GOT3 (cell line): ENCODE results near the gene SPACA9.

Source experiments
- DNase-seq: peaks from one replicate; lab custom pipeline; 2025; ENCODE audit warnings: mixed read lengths; lab: John Stamatoyannopoulos, UW

SPACA9 gene

GRCh38 chr9:132878695-132879456 is at the start of gene SPACA9:
SPACA9 (plus strand) TSS chr9:132878898; CDS start chr9:132883948, 5,050 bp downstream.
- DNase-seq = no peak

GRCh38 chr9:132832171-132832881 is 46.4 kb upstream of the SPACA9 start:
- DNase-seq = no peak

GRCh38 chr9:132833550-132834121 is 45.1 kb upstream of the SPACA9 start:
- DNase-seq = no peak

- DNase-seq = no peak
Observed at GRCh38 chr9:132834343-132834742, 44.4 kb upstream of the SPACA9 start.

GRCh38 chr9:132837501-132838286 is 41.0 kb upstream of the SPACA9 start:
- DNase-seq = no peak

GRCh38 chr9:132838291-132838690 is 40.4 kb upstream of the SPACA9 start:
- no peak for DNase-seq

GRCh38 chr9:132840980-132841379 is 37.7 kb upstream of the SPACA9 start:
- no peak for DNase-seq

- no peak for DNase-seq
Observed at GRCh38 chr9:132842124-132843044, 36.3 kb upstream of the SPACA9 start.

- DNase-seq = no peak
Observed at GRCh38 chr9:132846109-132846917, 32.4 kb upstream of the SPACA9 start.

- no peak for DNase-seq
Observed at GRCh38 chr9:132846918-132847515, 31.7 kb upstream of the SPACA9 start.

- DNase-seq = no peak
Observed at GRCh38 chr9:132849185-132849706, 29.5 kb upstream of the SPACA9 start.

- no peak for DNase-seq
Observed at GRCh38 chr9:132853482-132853881, 25.2 kb upstream of the SPACA9 start.

GRCh38 chr9:132854832-132855231 is 23.9 kb upstream of the SPACA9 start:
- no peak for DNase-seq

- no peak for DNase-seq
Observed at GRCh38 chr9:132855904-132856303, 22.8 kb upstream of the SPACA9 start.

- DNase-seq = no peak
Observed at GRCh38 chr9:132857031-132857430, 21.7 kb upstream of the SPACA9 start.

- DNase-seq = no peak
Observed at GRCh38 chr9:132857616-132858342, 20.9 kb upstream of the SPACA9 start.

GRCh38 chr9:132858751-132859150 is 19.9 kb upstream of the SPACA9 start:
- DNase-seq = no peak

- DNase-seq = no peak
Observed at GRCh38 chr9:132861666-132862065, 17.0 kb upstream of the SPACA9 start.

- DNase-seq = no peak
Observed at GRCh38 chr9:132862533-132862932, 16.2 kb upstream of the SPACA9 start.
